H1 (cell line): ENCODE data around the gene UMOD. TPM values are rescaled to one million over a fixed set of nuclear protein-coding genes. Genes with fewer than 3 reads are reported as not detected.

ENCODE experiments used
- CTCF ChIA-PET: fragments of 300-600 bp; sonication (Branson Sonifier 250); formaldehyde crosslinking; loops from one replicate; lab custom pipeline; 2021; ENCODE audit not compliant: partially characterized antibody; lab: Charles Lee
- POLR2A ChIA-PET: fragments of 300-600 bp; sonication (Branson Sonifier 250); formaldehyde crosslinking; loops from one replicate; lab custom pipeline; 2021; ENCODE audit warnings: inconsistent platforms; ENCODE audit not compliant: partially characterized antibody; lab: Charles Lee
- DNase-seq, 2 experiments: peaks; one replicate each; pipeline versions ENCODE4 v3.0.0 to v3.0.0-alpha.2; 2010 to 2022; ENCODE audit warnings: low spot score in 2 of 2, low read depth in 1 of 2, mixed read lengths in 1 of 2
- FAIRE-seq: peaks from 2 replicates; lab custom pipeline; 2011; peaks lifted over from hg19 to GRCh38; lab: Jason Lieb, UNC
- H2AFZ ChIP-seq: 2 replicates; pipeline ENCODE4 v1.8.1; 2012; ENCODE audit warnings: low read length, inconsistent platforms
- H2AK5ac ChIP-seq: 2 replicates; pipeline ENCODE4 v1.6.1; 2013; ENCODE audit warnings: low read depth, low read length
- H2BK120ac ChIP-seq: replicated peaks from 2 replicates; pipeline ENCODE3; 2013; ENCODE audit warnings: low read depth, low read length, inconsistent platforms
- H2BK12ac ChIP-seq: 2 replicates; pipeline ENCODE4 v1.6.1; 2013; ENCODE audit warnings: low read depth, low read length
- H2BK15ac ChIP-seq: 2 replicates; pipeline ENCODE4 v1.6.1; 2013; ENCODE audit warnings: low read length
- H2BK20ac ChIP-seq: 2 replicates; pipeline ENCODE4 v1.6.1; 2013; ENCODE audit warnings: low read length
- H2BK5ac ChIP-seq: 2 replicates; pipeline ENCODE4 v1.6.1; 2013; ENCODE audit warnings: low read depth, low read length
- H3K14ac ChIP-seq: 2 replicates; pipeline ENCODE4 v1.6.1; 2013; ENCODE audit warnings: inconsistent platforms; ENCODE audit not compliant: insufficient read length
- H3K18ac ChIP-seq: 2 replicates; pipeline ENCODE4 v1.6.1; 2013; ENCODE audit warnings: low read length; ENCODE audit errors: extremely low read depth
- H3K23ac ChIP-seq: 2 replicates; pipeline ENCODE4 v1.6.1; 2013; ENCODE audit warnings: inconsistent platforms; ENCODE audit not compliant: insufficient read length
- H3K23me2 ChIP-seq: 2 replicates; pipeline ENCODE4 v1.6.1; 2013; ENCODE audit warnings: low read depth, low read length
- H3K27ac ChIP-seq: 2 replicates; pipeline ENCODE4 v1.6.1; 2011; ENCODE audit warnings: low read depth, low read length, inconsistent platforms
- H3K27me3 ChIP-seq, 4 experiments: replicated peaks in 1 of 4; 1 replicate in 1 of 4; 2 replicates in 3 of 4; pipeline versions ENCODE4 v1.6.1 to v1.8.1; 2011 to 2013; ENCODE audit warnings: low read length in 3 of 4, mild to moderate bottlenecking in 3 of 4, inconsistent platforms in 2 of 4, mixed read lengths in 2 of 4, moderate library complexity in 1 of 4; ENCODE audit not compliant: control insufficient read depth in 3 of 4, insufficient read depth in 3 of 4; ENCODE audit errors: extremely low read depth in 1 of 4
- H3K36me3 ChIP-seq, 4 experiments: 2 replicates each; pipeline versions ENCODE4 v1.6.1 to v1.8.1; 2011 to 2013; ENCODE audit warnings: mild to moderate bottlenecking in 4 of 4, low read length in 3 of 4, moderate library complexity in 2 of 4, control low read depth in 1 of 4, inconsistent platforms in 1 of 4; ENCODE audit not compliant: insufficient read depth in 4 of 4, control insufficient read depth in 2 of 4
- H3K4ac ChIP-seq: replicated peaks from 2 replicates; pipeline ENCODE3; 2013; ENCODE audit warnings: low read length, low read depth, mixed read lengths, inconsistent platforms; ENCODE audit not compliant: insufficient read length
- H3K4me1 ChIP-seq, 4 experiments: replicated peaks in 1 of 4; 1 replicate in 1 of 4; 2 replicates in 3 of 4; pipeline versions ENCODE4 v1.6.1 to v1.8.1; 2011 to 2013; ENCODE audit warnings: low read length in 3 of 4, inconsistent platforms in 2 of 4, mixed read lengths in 1 of 4; ENCODE audit not compliant: insufficient read depth in 4 of 4, control insufficient read depth in 3 of 4
- H3K4me2 ChIP-seq, 2 experiments: 2 replicates each; pipeline versions ENCODE4 v1.6.1 to v1.8.1; 2011 to 2013; ENCODE audit warnings: low read depth in 2 of 2, low read length in 2 of 2, control low read depth in 1 of 2, inconsistent platforms in 1 of 2, mild to moderate bottlenecking in 1 of 2; ENCODE audit not compliant: insufficient read depth in 1 of 2
- H3K4me3 ChIP-seq, 4 experiments: fragments of 200-600, 300-600 bp in 1 of 4; sonication (generic), shearing (Covaris generic), sonication (Bioruptor Twin) in 1 of 4; 2 replicates each; pipeline versions ENCODE4 v1.5.1 to v1.8.1; 2011 to 2016; ENCODE audit warnings: low read length in 4 of 4, low read depth in 3 of 4, control low read depth in 2 of 4, inconsistent platforms in 2 of 4, mild to moderate bottlenecking in 2 of 4, mixed read lengths in 1 of 4, moderate library complexity in 1 of 4; ENCODE audit not compliant: insufficient read depth in 2 of 4; ENCODE audit errors: extremely low read depth in 1 of 4
- H3K56ac ChIP-seq: replicated peaks from 2 replicates; pipeline ENCODE3; 2013; ENCODE audit warnings: low read depth, mild to moderate bottlenecking, mixed read lengths, low read length, inconsistent platforms; ENCODE audit not compliant: insufficient read length
- H3K79me1 ChIP-seq: 2 replicates; pipeline ENCODE4 v1.6.1; 2013; ENCODE audit warnings: low read depth, low read length, control low read depth
- H3K79me2 ChIP-seq, 2 experiments: 2 replicates each; pipeline versions ENCODE4 v1.6.1 to v1.8.1; 2012 to 2013; ENCODE audit warnings: low read length in 2 of 2, mild to moderate bottlenecking in 2 of 2, inconsistent platforms in 1 of 2; ENCODE audit not compliant: insufficient read depth in 2 of 2, control insufficient read depth in 1 of 2
- H3K9ac ChIP-seq, 4 experiments: replicated peaks in 1 of 4; 1 replicate in 1 of 4; 2 replicates in 3 of 4; pipeline versions ENCODE4 v1.6.1 to v1.8.1; 2011 to 2013; ENCODE audit warnings: low read depth in 3 of 4, low read length in 3 of 4, control low read depth in 2 of 4, mild to moderate bottlenecking in 2 of 4, moderate library complexity in 2 of 4, inconsistent platforms in 1 of 4; ENCODE audit errors: extremely low read depth in 1 of 4
- H3K9me3 ChIP-seq, 2 experiments: 2 replicates each; pipeline versions ENCODE4 v1.6.1 to v1.8.1; 2012 to 2013; ENCODE audit warnings: mild to moderate bottlenecking in 2 of 2, moderate library complexity in 2 of 2, control low read depth in 1 of 2, inconsistent platforms in 1 of 2, low read depth in 1 of 2, low read length in 1 of 2, mixed read lengths in 1 of 2; ENCODE audit not compliant: insufficient read depth in 2 of 2
- H4K20me1 ChIP-seq, 2 experiments: replicated peaks in 1 of 2; 2 replicates each; pipeline versions ENCODE3 to v1.8.1; 2011 to 2013; ENCODE audit warnings: inconsistent platforms in 2 of 2, low read length in 2 of 2, mild to moderate bottlenecking in 1 of 2; ENCODE audit not compliant: insufficient read depth in 2 of 2, control insufficient read depth in 1 of 2
- H4K5ac ChIP-seq: 2 replicates; pipeline ENCODE4 v1.6.1; 2013; ENCODE audit warnings: low read length, low read depth, mixed read lengths, inconsistent platforms; ENCODE audit not compliant: insufficient read length
- H4K8ac ChIP-seq: 2 replicates; pipeline ENCODE4 v1.8.0; 2013; ENCODE audit warnings: mild to moderate bottlenecking, moderate library complexity, low read length, inconsistent platforms; ENCODE audit not compliant: insufficient read depth; ENCODE audit errors: extremely low read depth
- H4K91ac ChIP-seq: replicated peaks from 2 replicates; pipeline ENCODE3; 2013; ENCODE audit warnings: low read length, mixed read lengths, inconsistent platforms; ENCODE audit not compliant: insufficient read length
- KDM5A ChIP-seq: fragments of 200-600 bp; IDR thresholded peaks from 2 replicates; pipeline ENCODE4 v1.7.1; 2012; ENCODE audit warnings: mild to moderate bottlenecking, low read length, inconsistent platforms, mixed read lengths
- WGBS, 2 experiments: shearing (Covaris generic) in 1 of 2; methylation state at CpG; one replicate each; pipeline versions ENCODE4 v1.1.6 to v1.1.7; 2013 to 2015; ENCODE audit warnings: low lambda C conversion rate in 2 of 2, mixed read lengths in 2 of 2, inconsistent platforms in 1 of 2, low coverage in 1 of 2, missing lambda C conversion rate in 1 of 2; ENCODE audit not compliant: insufficient replicate concordance in 2 of 2, insufficient coverage in 1 of 2, insufficient read length in 1 of 2; ENCODE audit errors: extremely low coverage in 1 of 2, missing lambda C conversion rate in 1 of 2; 5-methylcytosine and 5-hydroxymethylcytosine counted together
- polyA plus RNA-seq, 7 experiments: library from polyadenylated mRNA; depleted of rRNA in 3 of 7; stranded (reverse) in 5 of 7; unstranded in 2 of 7; fragments of >200 nt in 5 of 7; fragments of 200-250 nt in 2 of 7; gene quantifications; 1 replicate in 5 of 7; 2 replicates in 1 of 7; 4 replicates in 1 of 7; pipeline versions ENCODE4 v1.2.1 to v1.2.3, GENCODE V29; 2011 to 2013; ENCODE audit warnings: missing spikeins in 2 of 7, mixed read lengths in 2 of 7
- total RNA-seq: library from RNA; stranded (reverse); fragmentation: NEBNext Ultra II Directional; extraction: Animal tissue kit (Norgen Biotek cat#: 25700); gene quantifications from 2 replicates; pipeline ENCODE4 v1.2.1, GENCODE V29; 2021

Gene UMOD
- total and polyA plus RNA-seq, 2 of the 8 experiments (the other 6 are each of a cell fraction or from before 2014, with no cell fraction given) = not detected

GRCh38 chr16:20325005-20325404 lies 27.5 kb downstream of the UMOD start:
- Histone ChIP-seq H3K4me3 (no peak overlapping the region), H3K23me2 (no peaks in the 10 kb centered on the region; the same call in 1 of the 2 replicates), H4K5ac (no peak overlapping the region), H4K20me1 (no peaks in the 10 kb centered on the region), H2BK20ac (no peak overlapping the region), H3K79me1 (no peaks in the 10 kb centered on the region), H2BK15ac (no peak overlapping the region), H3K56ac (no peak overlapping the region), H2AFZ (no peak overlapping the region), H2AK5ac (no peak overlapping the region), H3K36me3 (no peaks in the 10 kb centered on the region), H2BK12ac (no peak overlapping the region), H3K27ac (no peak overlapping the region), H4K91ac (no peak overlapping the region), H3K9me3 (no peaks in the 10 kb centered on the region), H3K18ac (no peak overlapping the region), H3K27me3 (no peaks in the 10 kb centered on the region), H2BK120ac (no peak overlapping the region), H3K79me2 (no peaks in the 10 kb centered on the region), H3K14ac (no peak overlapping the region), H3K9ac (no peak overlapping the region), H4K8ac (no peak overlapping the region), H3K4me2 (no peak overlapping the region), H3K23ac (no peak overlapping the region), H3K4ac (no peak overlapping the region), H3K4me1 (no peaks in the 10 kb centered on the region), H2BK5ac (no peak overlapping the region)
- ChIA-PET POLR2A (no interaction called here), CTCF (interaction anchor here (1.0 kb wide), 1 partner anchor 25 kb away, joined by 4 read pairs; no protein-coding TSS in a partner anchor)
- FAIRE-seq (no peak), DNase-seq (no peak)
- 94% methylated on average over 3 of the region's 3 CpGs; no CpG with 5 or more reads in 1 of the 2 experiments for WGBS, 2 experiments
- no peak for TF ChIP-seq KDM5A
